GM21360 (cell line): Measurements from ENCODE around the gene SDHAF1.
A peak's percentile ranks its signal among the peaks of the same experiment; 100 is the strongest.
"Not testable (repeated sequence)": the region's sequence is repeated elsewhere in the genome, so short reads cannot be mapped to it uniquely, and the experiment has no call there.

Source experiments
- ATAC-seq: cut with Tn5 transposase; IDR thresholded peaks from one replicate; pipeline ENCODE4 v1.9.1; 2021; ENCODE audit warnings: mild to moderate bottlenecking, moderate library complexity; ENCODE audit not compliant: unreplicated experiment

The SDHAF1 gene, protein sequence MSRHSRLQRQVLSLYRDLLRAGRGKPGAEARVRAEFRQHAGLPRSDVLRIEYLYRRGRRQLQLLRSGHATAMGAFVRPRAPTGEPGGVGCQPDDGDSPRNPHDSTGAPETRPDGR

DNA sequence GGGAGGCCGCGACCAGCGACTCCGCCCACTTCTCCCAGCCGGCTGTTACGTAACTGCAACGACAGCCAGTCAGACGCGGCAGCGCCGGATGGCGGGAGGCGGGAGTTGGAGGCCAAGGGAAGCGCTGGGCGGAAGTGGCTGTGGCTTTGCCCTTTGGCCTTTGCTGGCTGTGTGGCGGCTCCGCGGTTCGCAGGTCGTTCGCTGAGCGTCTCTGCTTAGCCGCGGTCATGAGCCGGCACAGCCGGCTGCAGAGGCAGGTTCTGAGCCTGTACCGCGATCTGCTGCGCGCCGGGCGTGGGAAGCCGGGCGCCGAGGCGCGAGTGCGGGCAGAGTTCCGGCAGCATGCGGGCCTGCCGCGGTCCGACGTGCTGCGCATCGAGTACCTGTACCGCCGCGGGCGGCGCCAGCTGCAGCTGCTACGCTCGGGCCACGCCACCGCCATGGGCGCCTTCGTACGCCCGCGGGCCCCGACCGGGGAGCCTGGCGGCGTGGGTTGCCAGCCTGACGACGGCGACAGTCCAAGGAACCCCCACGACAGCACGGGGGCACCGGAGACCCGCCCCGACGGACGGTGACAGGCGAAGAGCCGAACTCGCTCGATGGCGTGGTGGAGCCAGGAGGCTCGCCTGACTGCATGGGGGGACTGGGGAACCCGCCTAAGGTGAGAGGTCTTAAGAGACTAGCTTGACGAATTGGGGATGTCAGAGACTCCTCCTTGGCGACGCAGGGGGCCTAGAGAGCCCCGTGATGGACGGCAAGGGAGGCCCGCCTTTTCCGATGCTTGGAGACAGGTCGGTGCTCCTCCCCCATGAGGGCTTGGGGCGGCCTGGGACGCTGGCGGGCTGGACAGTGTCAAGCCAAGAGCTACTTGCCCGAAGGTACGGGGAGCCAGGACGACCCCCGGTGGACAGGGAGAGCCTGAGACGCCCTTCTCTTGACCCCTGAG is at the start of gene SDHAF1:
TSS of gene SDHAF1 (plus strand) at position 141 of the 946 bp plus-strand sequence. CDS start at position 228, 87 bp downstream.
- peak; percentile 66 for ATAC-seq

DNA sequence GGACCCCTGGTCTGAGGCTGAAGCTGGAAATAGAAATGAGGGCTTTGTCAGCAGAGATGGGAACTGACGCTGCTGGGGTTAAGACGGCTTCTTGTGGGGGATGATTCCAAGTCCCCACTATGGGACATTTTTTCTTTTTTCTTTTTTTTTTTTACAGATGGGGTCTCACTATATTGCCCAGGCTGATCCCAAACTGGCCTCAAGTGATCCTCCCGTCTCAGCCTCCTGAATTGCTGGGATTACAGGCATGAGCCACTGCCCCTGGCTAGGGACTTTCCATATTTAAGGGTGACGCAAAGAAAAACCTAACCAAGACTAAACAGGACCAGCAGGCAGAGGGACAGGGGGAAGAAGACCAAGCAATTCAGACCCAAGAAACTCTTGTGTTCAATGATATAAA is 48.8 kb upstream of the SDHAF1 start:
- ATAC-seq, result no peak

DNA sequence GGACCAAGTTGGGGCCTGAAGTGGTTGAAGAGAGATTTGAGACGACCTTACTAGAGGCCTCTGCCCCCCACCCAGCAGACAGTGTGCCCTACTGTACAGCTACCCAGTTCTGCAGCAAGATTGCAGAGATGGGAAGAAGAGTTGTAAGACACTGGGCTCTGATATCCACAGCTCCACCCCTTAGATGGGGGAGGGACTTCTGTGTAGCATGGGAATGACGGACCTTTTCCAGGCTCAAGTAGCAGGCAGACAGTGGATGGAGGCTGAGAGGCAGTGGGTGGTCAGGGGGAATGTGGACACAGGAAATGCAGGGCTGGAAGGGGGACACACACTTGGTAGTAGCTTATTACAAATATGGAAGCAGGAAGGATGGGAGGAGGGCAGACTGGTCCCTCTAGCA is 45.9 kb upstream of the SDHAF1 start:
- no peak for ATAC-seq

DNA sequence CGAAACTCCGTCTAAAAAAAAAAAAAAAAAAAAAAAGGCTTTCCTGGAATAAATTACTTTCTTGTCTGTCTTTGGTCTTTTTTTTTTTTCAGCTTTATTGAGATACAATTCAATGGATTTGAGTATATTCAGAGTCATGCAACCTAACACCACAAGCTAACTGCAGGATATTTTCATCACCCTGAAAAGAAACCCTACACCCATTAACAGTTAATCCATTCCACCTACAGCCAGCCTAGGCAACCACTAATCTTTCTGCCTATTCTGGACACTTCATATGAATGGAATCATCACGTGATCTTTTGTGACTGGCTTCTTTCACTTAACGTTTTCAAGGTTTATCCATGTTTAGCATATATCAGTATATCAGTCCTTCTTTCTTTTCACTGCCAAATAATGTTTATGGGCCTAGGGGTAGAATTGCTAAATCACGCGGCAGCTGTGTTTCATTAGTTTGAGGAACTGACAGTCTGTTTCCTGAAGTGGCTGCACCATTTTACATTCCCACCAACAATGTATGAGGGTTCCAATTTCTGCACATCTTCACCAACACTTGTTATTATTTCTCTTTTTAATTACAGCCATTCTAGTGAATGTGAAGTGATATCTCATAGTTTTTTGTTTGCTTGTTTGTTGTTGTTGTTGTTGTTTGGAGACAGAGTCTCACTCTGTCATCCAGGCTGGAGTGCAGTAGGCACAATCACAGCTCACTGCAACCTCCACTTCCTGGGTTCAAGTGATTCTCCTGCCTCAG is 38.9 kb upstream of the SDHAF1 start:
- ATAC-seq, result no peak

DNA sequence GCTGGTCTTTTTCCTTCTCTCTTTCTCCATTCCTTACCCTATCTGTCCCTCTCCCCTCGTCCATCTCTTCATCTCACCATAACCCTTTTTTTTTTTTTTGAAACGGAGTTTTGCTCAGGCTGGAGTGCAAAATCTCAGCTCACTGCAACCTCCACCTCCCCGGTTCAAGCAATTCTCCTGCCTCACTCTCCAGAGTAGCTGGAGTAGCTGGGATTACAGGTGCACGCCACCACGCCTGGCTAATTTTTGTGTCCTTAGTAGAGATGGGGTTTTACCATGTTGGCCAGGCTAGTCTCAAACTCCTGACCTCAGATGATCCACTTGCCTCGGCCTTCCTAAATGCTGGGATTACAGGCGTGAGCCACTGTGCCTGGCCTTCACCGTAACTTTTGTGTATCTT is 37.6 kb upstream of the SDHAF1 start:
- ATAC-seq, result not testable (repeated sequence)

DNA sequence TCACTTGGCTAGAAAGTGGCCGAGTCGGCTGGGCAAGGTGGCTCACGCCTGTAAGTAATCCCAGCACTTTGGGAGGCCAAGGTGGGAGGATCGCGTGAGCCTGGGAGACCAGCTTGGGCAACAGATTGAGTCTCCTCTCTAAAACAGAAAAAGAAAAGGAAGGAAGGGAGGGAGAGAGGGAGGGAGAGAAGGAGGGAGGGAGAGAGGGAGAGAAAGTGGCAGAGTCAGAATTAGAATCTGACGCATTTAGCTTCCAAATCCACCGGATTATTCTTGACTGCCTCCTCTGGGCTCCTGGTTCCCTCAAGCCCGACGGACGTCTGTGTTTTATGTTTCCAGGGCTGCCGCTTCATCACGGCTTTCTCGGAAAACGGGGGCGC is 36.3 kb upstream of the SDHAF1 start:
- no peak for ATAC-seq

DNA sequence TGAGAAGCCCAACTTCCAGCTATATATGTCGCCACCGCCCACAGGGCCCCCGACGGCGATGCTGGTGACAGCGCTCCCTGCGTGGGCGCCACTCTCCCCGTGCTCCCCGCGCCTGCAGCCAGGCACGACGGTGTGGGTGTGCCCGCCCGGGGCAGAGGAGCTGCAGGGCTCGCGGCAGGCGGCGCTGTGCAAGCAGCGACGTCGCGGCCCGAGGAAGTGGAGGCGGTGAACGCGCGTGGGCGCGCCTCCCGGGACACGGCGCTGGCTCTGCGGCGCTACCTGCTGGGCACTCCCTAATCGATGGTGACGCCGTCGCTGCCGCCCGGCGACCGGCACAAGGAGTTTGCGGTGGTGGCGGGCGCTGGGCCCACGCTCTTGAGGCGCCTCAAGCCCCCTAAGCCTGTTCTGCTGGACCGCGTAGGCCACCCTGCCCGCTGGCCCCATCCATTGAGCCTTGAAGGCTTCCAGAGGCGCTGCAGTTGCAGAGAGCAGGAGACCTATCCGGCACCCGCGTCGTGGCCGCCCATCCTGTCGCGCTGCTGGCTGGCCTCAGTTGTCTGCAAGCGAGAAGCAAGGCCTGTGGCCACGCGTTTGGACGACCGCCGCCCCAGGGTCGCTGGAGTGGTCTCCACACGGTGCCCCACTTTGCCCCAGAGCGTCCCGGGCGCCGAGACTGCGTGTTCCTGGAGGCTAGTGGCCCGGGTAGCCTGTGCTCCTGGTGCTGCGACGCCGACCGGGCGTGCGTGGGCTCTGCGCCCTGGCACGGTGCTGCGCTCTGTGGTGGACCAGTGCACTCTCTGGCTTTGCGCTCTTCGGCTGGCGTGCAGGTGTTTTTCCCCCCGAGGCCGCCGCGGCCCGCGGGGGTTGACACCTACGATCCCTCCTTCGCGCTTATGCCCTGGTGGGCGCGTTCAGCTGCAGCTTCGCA is 35.7 kb upstream of the SDHAF1 start:
- no peak for ATAC-seq

DNA sequence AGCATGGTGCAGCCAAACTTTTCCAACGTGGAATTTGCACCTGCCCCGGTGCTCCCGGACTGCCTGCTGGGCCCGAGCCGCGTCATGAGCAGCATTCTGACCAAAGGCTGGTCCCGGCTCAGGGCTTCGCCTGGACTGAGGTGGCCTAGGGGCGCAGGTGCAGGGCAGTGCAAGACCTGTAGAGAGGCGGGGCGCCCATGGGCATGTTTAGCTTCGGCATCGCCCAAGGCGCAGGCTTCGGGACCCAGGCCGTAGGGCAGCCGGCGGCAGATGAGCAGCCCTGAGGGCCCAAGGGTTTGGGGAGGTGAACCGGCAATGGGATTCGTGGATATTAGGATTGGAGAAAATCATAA is 35.0 kb upstream of the SDHAF1 start:
- no peak for ATAC-seq

DNA sequence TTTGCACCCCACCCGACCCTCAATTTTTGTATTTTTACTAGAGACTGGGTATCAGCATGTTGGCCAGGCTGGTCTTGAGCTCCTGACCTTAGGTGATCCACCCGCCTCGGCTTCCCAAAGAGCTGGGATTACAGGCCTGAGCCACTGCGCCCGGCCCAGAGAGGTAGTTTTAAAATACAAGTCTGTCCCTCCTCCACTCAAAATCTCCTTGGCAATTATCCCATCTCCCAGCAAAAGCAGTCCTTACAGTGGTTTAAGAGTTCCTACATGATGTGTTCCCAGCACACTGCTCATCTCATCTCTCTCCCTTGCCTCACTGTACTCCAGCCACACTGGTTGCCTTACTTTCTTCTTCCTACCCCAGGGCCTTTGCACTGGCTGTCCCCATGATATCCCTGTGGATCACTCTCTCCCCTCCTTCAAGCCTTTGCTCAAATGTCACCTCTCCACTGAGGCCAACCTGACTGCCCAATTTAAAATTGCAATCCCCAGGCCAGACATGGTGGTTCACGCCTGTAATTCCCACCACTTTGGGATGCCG is 34.5 kb upstream of the SDHAF1 start:
- ATAC-seq, result no peak

DNA sequence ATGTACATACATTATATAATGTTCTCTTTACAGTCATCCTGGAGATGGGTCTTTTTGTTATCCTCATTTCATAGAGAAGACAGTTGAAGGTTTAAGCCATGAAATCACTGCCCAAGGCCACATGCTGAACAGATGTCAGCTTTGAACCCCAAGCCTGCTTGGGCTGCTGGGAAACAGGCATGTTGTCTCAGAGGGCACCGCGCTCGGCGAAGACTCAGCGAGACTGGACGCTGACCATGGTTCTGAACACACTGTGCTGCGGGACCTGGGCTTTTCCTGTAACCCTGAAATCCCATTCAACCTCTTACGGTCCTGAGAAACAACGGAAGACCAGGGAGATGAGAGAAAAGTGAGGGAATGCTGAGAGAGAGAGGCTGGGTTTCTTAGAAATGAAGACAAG is 31.5 kb upstream of the SDHAF1 start:
- no peak for ATAC-seq

DNA sequence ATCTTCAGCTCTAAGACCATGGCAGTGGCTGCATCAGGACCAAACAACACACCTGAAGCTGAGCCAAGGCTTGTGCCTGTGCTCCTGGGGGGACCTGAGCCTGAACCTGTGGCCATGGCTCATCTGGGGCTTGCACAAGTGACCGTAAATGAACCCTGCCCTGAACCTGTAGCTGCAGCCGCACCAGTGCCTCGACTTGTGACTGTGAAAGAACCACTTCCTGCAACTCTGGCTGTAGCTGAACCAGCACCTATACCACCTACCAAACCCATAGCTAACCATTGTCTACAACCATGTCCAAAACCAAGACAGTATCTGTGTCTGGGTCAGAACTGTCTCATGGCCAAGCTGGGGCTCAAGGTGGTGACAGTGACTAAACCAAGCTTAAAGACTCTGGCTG is 28.2 kb upstream of the SDHAF1 start:
- ATAC-seq, result no peak

DNA sequence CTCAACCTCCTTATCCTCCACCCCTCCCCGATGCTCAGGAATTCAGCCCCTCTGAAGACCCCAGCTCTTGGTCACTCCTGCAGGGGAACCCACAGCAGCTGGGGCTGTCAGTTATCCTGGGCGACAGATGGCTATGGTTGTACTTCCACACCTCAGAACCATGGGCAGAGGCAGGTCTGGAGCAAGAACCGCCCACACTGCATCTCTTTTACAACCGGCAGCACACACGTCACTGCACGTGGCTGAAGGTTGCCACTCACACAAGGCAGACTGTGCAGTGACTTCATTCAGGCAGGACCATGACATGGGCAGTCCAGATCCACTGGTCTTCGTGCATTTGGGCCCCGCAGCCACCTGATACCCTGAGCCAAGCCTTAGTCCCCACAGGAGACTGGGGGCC is 21.5 kb upstream of the SDHAF1 start:
- no peak for ATAC-seq

DNA sequence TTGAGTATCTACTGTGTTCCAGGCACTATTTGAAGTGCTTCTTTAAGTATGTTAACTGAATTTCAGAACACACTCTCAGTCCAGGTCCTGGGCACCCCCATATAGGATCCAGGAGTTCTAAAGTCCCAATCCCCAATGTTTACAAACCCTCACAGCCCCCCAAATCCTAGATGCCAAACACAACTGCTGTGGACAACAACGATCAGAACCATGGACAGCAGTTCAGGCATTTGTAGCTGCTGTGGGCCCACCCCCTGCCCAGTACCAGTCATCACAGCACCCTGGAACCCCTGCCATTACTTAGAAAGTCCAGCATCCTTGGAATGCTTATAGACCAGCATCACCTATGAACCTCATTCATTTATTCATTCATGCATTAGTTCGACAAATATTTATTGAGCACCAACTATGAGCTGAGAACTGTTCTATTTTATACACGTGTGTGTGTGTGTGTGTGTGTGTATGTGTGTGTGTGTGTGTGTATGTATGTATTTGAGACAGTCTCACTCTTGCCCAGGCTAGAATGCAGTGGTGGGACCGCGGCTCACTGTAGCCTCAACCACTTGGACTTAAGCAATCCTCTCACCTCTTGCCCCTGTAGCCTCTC is 19.3 kb upstream of the SDHAF1 start:
- ATAC-seq, result no peak

DNA sequence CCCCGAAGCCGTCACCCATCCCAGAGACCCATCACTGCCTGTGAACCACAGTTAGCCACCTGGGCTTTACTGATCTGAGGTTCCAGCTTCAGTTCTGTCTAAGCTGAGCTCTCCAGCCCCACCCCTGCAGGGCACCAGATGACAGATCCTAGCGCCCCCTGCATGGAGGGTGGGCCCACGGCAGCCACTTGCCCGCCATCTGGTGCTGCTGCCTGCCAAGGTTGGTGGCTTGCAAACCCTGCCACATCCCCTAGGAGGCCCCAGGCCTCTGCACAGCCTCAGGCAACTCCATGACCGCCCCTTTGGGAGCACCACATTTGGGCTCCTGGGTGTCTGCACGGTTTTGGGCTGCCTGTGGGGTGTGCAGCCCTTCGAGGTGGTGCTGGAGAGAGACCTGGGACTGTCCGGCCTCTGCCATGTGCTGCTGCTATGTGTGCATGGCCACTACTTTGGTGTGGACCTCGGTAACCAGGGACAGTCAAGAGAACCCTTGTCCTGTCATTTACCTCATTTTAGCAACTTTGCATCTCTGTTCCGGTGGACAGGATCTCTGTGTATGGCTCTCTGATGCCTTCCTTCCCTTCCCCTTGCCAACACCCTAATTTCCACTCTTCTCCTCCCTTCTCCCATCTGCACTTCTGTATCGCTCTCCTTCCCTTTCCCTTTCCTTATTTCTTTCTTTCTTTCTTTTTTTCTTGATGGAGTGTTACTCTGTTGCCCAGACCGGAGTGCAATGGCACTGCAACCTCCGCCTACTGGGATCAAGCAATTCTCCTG is 17.4 kb upstream of the SDHAF1 start:
- ATAC-seq, result no peak

DNA sequence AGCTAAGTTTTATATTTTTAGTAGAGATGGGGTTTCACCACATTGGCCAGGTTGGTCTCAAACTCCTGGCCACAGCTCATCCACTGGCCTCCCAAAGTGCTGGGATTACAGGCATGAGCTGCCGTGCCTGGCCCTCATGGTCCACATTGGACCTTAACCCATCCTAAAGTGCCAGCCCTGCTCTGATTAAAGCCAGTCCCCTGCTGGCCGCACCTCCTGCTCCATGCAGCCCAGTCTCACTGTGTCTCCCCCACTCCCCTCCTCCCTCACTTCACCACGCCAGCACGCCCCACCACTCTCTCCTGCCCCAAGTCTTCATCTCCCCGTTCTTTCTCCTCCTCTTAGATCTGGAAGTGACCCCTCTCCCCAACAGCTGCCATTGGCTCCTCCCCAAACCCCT is 16.7 kb upstream of the SDHAF1 start:
- ATAC-seq, result no peak

DNA sequence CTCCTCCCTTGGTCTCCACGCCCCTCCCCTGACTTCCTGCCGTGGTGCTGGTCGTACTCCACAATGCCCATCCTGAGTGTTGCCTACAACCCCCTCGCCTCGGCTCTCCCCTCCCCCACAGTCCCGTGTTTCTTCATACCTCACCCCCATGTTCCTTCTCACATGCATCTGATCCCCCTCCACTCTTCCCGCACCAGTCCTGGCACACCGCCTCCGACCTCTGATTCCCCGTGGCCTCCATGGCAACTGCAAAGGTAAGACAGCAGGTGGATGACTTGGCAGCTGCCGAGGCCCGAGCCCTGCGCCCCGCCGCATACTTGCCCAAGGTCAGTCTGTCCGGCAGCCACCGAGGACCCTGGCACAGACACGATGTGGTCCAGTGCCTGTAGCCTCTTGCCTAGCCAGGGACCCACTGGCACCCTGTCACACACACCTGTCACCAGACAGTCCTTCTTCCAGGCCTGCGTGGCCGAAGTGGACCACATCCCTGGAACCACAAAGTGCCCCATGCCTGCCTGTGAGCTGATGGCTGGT is 16.1 kb upstream of the SDHAF1 start:
- ATAC-seq, result no peak

DNA sequence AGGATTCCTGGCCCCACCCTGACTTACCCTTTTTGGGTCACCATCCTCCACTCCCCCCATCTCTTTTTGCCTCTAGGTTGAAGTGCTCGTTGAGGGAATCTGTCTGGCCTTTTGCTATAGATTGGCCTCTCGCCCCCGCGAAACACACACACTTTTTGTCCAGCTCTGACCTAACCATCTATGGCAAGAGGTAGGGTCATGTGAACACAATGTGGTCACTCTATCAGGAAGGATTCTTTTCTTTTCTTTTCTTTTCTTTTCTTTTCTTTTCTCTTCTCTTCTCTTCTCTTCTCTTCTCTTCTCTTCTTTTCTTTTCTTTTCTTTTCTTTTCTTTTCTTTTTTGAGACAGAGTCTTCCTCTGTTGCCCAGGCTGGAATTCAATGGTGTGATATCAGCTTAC is 14.0 kb upstream of the SDHAF1 start:
- not testable (repeated sequence) for ATAC-seq

DNA sequence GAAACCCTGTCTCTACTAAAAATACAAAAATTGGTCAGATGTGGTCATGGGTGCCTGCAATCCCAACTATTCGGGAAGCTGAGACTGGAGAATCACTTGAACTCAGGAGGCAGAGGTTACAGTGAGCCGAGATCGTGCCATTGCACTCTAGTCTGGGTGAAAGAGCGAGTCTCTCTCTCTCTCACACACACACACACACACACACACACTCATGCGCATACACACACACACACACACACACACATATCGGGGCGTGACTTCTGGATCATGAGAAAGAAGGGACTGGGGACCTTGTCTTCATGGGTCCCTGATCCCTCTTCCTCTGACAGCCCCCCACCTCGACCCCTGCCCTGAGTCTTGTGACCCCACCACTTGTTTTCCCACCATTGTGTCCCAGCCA is 11.8 kb upstream of the SDHAF1 start:
- no peak for ATAC-seq

DNA sequence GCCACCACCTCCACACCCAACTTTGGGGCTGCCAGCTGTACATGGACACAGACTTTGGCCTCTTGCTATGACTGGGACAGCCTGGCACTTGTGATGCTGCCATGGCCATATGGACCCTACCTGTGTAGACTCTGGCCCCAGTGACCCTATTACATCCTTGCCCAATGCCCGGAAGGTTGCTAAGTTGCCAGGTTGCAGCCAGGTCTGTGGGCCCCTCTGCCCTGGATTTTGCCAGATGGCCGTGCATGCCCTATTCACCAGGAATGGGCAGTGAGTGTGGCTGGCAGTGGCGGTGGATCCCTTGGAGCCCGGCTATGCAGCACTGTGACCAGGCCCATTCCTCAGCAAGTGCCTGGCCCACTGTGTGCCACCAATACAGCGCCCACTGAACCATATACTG is 8.9 kb upstream of the SDHAF1 start:
- ATAC-seq, result no peak
